ENCODE data around the gene PBRM1. TPM values are rescaled to one million over a fixed set of nuclear protein-coding genes. Genes with fewer than 3 reads are reported as not detected.

Gene PBRM1
- total and polyA plus RNA-seq, 2 donors (not counting 3 experiments of a cell fraction or from before 2014, with no cell fraction given) = 26.7 to 87.1 TPM

DNA sequence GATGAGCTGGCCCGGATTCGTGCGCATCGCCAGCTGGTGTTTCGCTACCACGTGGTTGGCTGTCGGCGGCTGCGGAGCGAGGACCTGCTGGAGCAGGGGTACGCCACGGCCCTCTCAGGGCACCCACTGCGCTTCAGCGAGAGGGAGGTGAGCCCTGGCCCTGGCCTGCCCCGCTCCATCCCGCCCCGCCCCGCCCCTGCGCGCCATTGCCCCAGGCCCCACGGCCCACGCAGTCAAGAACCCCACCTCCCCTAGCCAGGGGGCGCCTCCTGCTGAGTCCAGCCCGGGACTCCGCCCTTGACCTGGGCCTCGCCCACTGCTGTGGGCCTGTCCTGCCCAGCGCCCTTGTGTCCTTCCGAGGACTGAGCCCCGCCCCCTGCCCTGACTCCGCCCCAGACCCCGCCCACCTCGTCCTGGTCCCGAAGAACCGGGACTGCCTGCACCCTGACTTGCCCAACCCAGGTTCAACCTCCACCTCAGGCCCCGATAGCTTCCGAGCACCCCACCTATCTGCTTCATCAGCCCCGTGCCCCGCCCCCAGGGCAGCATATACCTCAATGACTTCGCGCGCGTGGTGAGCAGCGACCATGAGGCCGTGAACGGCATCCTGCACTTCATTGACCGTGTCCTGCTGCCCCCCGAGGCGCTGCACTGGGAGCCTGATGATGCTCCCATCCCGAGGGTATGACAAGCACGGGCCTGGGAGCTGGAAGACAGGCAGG is 166.8 kb downstream of the PBRM1 start:
- Histone ChIP-seq H3K27ac (ENCODE audit: insufficient read depth, low read depth, low read length) (no peak overlapping the region), H4K20me1 (replicated peaks; ENCODE audit: control insufficient read depth, extremely low read depth, insufficient read depth, low read length) (no peaks in the 10 kb centered on the region), H3K4me1 (ENCODE audit: control insufficient read depth, extremely low read depth, insufficient read depth, low read length) (no peaks in the 10 kb centered on the region), H3K79me2 (ENCODE audit: control insufficient read depth, insufficient read depth, low read length) (no peaks in the 10 kb centered on the region), H3K27me3 (ENCODE audit: control insufficient read depth in 2 of 2, insufficient read depth in 2 of 2, low read length in 2 of 2) (no peaks in the 10 kb centered on the region), H3K36me3 (ENCODE audit: control insufficient read depth in 2 of 2, extremely low read depth in 1 of 2, insufficient read depth in 2 of 2, low read length in 2 of 2) (peaks cover 26 to 89% of the 10 kb centered on the region in 2 experiments), H3K4me3 (replicated peaks in 1 of 3; ENCODE audit: insufficient read depth in 1 of 3, low read depth in 1 of 3, low read length in 3 of 3) (no peak overlapping the region), H3K4me2 (ENCODE audit: insufficient read depth, low read length) (no peak overlapping the region), H2AFZ (ENCODE audit: low read depth, low read length) (no peak overlapping the region), H3K9ac (replicated peaks; ENCODE audit: extremely low read depth, insufficient read depth, low read length) (no peak overlapping the region), H3K9me1 (replicated peaks; ENCODE audit: control insufficient read depth, extremely low read depth, insufficient read depth, low read length) (no peaks in the 10 kb centered on the region), H3K9me3 (replicated peaks; ENCODE audit: control insufficient read depth, insufficient read depth, low read length) (no peaks in the 10 kb centered on the region)
- ChIA-PET POLR2A (no interaction called here), CTCF (interaction anchor here (1.3 kb wide), 1 partner anchor 28 kb away, joined by 3 read pairs; no protein-coding TSS in a partner anchor)
- dilution Hi-C loops (cut with MboI; ENCODE audit: extremely low pct_ligation_motif_present, low sequenced_read_pairs) = no loop called here
- intact Hi-C loops (cut with micrococcal nuclease) = no loop called here
- BruUV-seq (replicated peaks) = no TSS peak
- FAIRE-seq (no peak), DNase-seq (ENCODE audit: low read depth, low spot score) (no peak)
- TF ChIP-seq, protein P1, sequence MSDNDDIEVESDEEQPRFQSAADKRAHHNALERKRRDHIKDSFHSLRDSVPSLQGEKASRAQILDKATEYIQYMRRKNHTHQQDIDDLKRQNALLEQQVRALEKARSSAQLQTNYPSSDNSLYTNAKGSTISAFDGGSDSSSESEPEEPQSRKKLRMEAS (IDR thresholded peaks at IDR 0.05; ENCODE audit: insufficient read depth, insufficient read length) = no peak
- TF ChIP-seq EZH2 (IDR thresholded peaks at IDR 0.05; ENCODE audit: borderline replicate concordance, low read depth, low read length, severe bottlenecking) (no peak), GATA2 (IDR thresholded peaks at IDR 0.05; ENCODE audit: insufficient read depth, insufficient read length, low read depth, low read length) (no peak), FOS (IDR thresholded peaks at IDR 0.05; ENCODE audit: borderline replicate concordance, insufficient read depth, low read length) (no peak), POLR2AphosphoS5 (IDR thresholded peaks at IDR 0.05; ENCODE audit: insufficient read depth, low read depth, low read length) (no peak), POLR2A (IDR thresholded peaks at IDR 0.05; ENCODE audit: low read depth, low read length) (no peak), MYC (IDR thresholded peaks at IDR 0.05; ENCODE audit: low read depth, low read length) (no peak), JUN (IDR thresholded peaks at IDR 0.05; ENCODE audit: borderline replicate concordance, insufficient read depth, insufficient read length, low read depth) (no peak)
- TF ChIP-seq, protein P2, sequence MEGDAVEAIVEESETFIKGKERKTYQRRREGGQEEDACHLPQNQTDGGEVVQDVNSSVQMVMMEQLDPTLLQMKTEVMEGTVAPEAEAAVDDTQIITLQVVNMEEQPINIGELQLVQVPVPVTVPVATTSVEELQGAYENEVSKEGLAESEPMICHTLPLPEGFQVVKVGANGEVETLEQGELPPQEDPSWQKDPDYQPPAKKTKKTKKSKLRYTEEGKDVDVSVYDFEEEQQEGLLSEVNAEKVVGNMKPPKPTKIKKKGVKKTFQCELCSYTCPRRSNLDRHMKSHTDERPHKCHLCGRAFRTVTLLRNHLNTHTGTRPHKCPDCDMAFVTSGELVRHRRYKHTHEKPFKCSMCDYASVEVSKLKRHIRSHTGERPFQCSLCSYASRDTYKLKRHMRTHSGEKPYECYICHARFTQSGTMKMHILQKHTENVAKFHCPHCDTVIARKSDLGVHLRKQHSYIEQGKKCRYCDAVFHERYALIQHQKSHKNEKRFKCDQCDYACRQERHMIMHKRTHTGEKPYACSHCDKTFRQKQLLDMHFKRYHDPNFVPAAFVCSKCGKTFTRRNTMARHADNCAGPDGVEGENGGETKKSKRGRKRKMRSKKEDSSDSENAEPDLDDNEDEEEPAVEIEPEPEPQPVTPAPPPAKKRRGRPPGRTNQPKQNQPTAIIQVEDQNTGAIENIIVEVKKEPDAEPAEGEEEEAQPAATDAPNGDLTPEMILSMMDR (IDR thresholded peaks at IDR 0.05; ENCODE audit: extremely low read depth in 1 of 2, insufficient read depth in 1 of 2, low read depth in 1 of 2, low read length in 2 of 2) = no peak
